HEK293 (cell line): ENCODE results near the gene KIZ.

Experiments used
- CTCF ChIA-PET: fragments of 350-600 bp; formaldehyde crosslinking; extraction: SDS; loops from one replicate; lab custom pipeline; 2021; ENCODE audit warnings: antibody characterized with exemption; lab: Yijun Ruan, JAX
- POLR2A ChIA-PET: fragments of 300-600 bp; formaldehyde crosslinking; extraction: SDS; loops from one replicate; lab custom pipeline; 2020; ENCODE audit warnings: antibody characterized with exemption, inconsistent platforms; lab: Yijun Ruan, JAX
- H3K27ac ChIP-seq: fragments of 200-500 bp; sonication (Bioruptor generic); 2 replicates; pipeline ENCODE4 v1.5.1; 2014; ENCODE audit warnings: low read depth, low read length, control low read depth, inconsistent platforms; ENCODE audit errors: extremely low read depth
- H3K36me3 ChIP-seq, 2 experiments: fragments of 200-500 bp in 1 of 2; sonication (Bioruptor generic) in 1 of 2; 1 replicate in 1 of 2; 2 replicates in 1 of 2; pipeline ENCODE4 v1.5.1; 2014 to 2017; ENCODE audit warnings: inconsistent platforms in 2 of 2, low read length in 2 of 2; ENCODE audit not compliant: control insufficient read depth in 2 of 2, insufficient read depth in 1 of 2
- H3K4me1 ChIP-seq: fragments of 200-500 bp; sonication (Bioruptor generic); 2 replicates; pipeline ENCODE4 v1.5.1; 2014; ENCODE audit warnings: mild to moderate bottlenecking, low read length, inconsistent platforms; ENCODE audit not compliant: control insufficient read depth, insufficient read depth
- H3K4me3 ChIP-seq: 2 replicates; pipeline ENCODE4 v1.5.1; 2011; ENCODE audit warnings: low read depth, mild to moderate bottlenecking, control low read depth, low read length, moderate library complexity
- H3K9me3 ChIP-seq: fragments of 200-500 bp; sonication (Bioruptor generic); 2 replicates; pipeline ENCODE4 v1.5.1; 2014; ENCODE audit warnings: low read depth, low read length, inconsistent platforms; ENCODE audit not compliant: control insufficient read depth, insufficient read depth
- BCL11A ChIP-seq: fragments of 450-650 bp; formaldehyde crosslinking; IDR thresholded peaks from 2 replicates; pipeline ENCODE4 v1.5.1; 2016; ENCODE audit warnings: low read depth, missing biosample characterization, missing genetic modification characterization
- FEZF1 ChIP-seq: fragments of 450-650 bp; formaldehyde crosslinking; IDR thresholded peaks from 2 replicates; pipeline ENCODE4 v1.5.1; 2016; ENCODE audit warnings: missing biosample characterization, missing genetic modification characterization
- HOXD13 ChIP-seq: sonication (generic); formaldehyde crosslinking; IDR thresholded peaks from 2 replicates; pipeline ENCODE4 v1.8.0; 2022; ENCODE audit warnings: missing genetic modification reagents, borderline replicate concordance
- SP7 ChIP-seq: fragments of 450-650 bp; formaldehyde crosslinking; IDR thresholded peaks from 2 replicates; pipeline ENCODE4 v1.5.1; 2016; ENCODE audit warnings: missing biosample characterization, missing genetic modification characterization
- ZBTB7A ChIP-seq: fragments of 450-650 bp; formaldehyde crosslinking; IDR thresholded peaks from 2 replicates; pipeline ENCODE4 v1.5.1; 2016; ENCODE audit warnings: low read depth, missing biosample characterization, missing genetic modification characterization
- ZFP41 ChIP-seq: fragments of 450-650 bp; formaldehyde crosslinking; IDR thresholded peaks from 2 replicates; pipeline ENCODE4 v1.5.1; 2016; ENCODE audit warnings: missing biosample characterization, missing genetic modification characterization, borderline replicate concordance
- ZNF112 ChIP-seq: fragments of 450-650 bp; formaldehyde crosslinking; IDR thresholded peaks from 2 replicates; pipeline ENCODE4 v1.5.0; 2017; ENCODE audit warnings: missing biosample characterization, missing genetic modification characterization
- ZNF114 ChIP-seq: fragments of 450-650 bp; formaldehyde crosslinking; IDR thresholded peaks from 2 replicates; pipeline ENCODE4 v1.5.0; 2017; ENCODE audit warnings: missing biosample characterization, missing genetic modification characterization
- ZNF138 ChIP-seq: fragments of 450-650 bp; formaldehyde crosslinking; IDR thresholded peaks from 2 replicates; pipeline ENCODE4 v1.5.1; 2016; ENCODE audit warnings: missing biosample characterization, missing genetic modification characterization, borderline replicate concordance
- ZNF157 ChIP-seq: fragments of 450-650 bp; formaldehyde crosslinking; IDR thresholded peaks from 2 replicates; pipeline ENCODE4 v1.5.1; 2016; ENCODE audit warnings: missing biosample characterization, missing genetic modification characterization
- ZNF202 ChIP-seq: fragments of 450-650 bp; formaldehyde crosslinking; IDR thresholded peaks from 2 replicates; pipeline ENCODE4 v1.5.1; 2016; ENCODE audit warnings: missing biosample characterization, missing genetic modification characterization, borderline replicate concordance
- ZNF24 ChIP-seq: fragments of 450-650 bp; formaldehyde crosslinking; IDR thresholded peaks from 2 replicates; pipeline ENCODE4 v1.5.1; 2016; ENCODE audit warnings: missing biosample characterization, missing genetic modification characterization
- ZNF248 ChIP-seq: fragments of 450-650 bp; formaldehyde crosslinking; IDR thresholded peaks from 2 replicates; pipeline ENCODE4 v1.5.1; 2017; ENCODE audit warnings: missing biosample characterization, missing genetic modification characterization
- ZNF274 ChIP-seq, 2 experiments: fragments of 200-500 bp in 1 of 2; fragments of 450-650 bp in 1 of 2; sonication (Bioruptor generic) in 1 of 2; formaldehyde crosslinking in 1 of 2; IDR thresholded peaks; 2 replicates each; pipeline versions ENCODE4 v1.5.1 to v1.6.1; 2014 to 2016; ENCODE audit warnings: borderline replicate concordance in 1 of 2, inconsistent platforms in 1 of 2, low read length in 1 of 2, missing biosample characterization in 1 of 2, missing genetic modification characterization in 1 of 2
- ZNF292 ChIP-seq: fragments of 450-650 bp; formaldehyde crosslinking; IDR thresholded peaks from 2 replicates; pipeline ENCODE4 v1.5.1; 2016; ENCODE audit warnings: low read depth, missing biosample characterization, missing genetic modification characterization, borderline replicate concordance
- ZNF354C ChIP-seq: fragments of 450-650 bp; formaldehyde crosslinking; IDR thresholded peaks from 2 replicates; pipeline ENCODE4 v1.5.1; 2016; ENCODE audit warnings: missing biosample characterization, missing genetic modification characterization, low read depth, borderline replicate concordance
- ZNF433 ChIP-seq: fragments of 450-650 bp; formaldehyde crosslinking; IDR thresholded peaks from 2 replicates; pipeline ENCODE4 v1.5.1; 2016; ENCODE audit warnings: missing biosample characterization, missing genetic modification characterization, low read depth
- ZNF473 ChIP-seq: fragments of 450-650 bp; formaldehyde crosslinking; IDR thresholded peaks from 2 replicates; pipeline ENCODE4 v1.5.1; 2017; ENCODE audit warnings: missing biosample characterization, missing genetic modification characterization
- ZNF510 ChIP-seq: fragments of 450-650 bp; formaldehyde crosslinking; IDR thresholded peaks from 2 replicates; pipeline ENCODE4 v1.5.1; 2018; ENCODE audit warnings: mild to moderate bottlenecking, missing genetic modification characterization, missing biosample characterization; ENCODE audit not compliant: insufficient replicate concordance
- ZNF529 ChIP-seq: fragments of 450-650 bp; formaldehyde crosslinking; IDR thresholded peaks from 2 replicates; pipeline ENCODE4 v1.5.1; 2017; ENCODE audit warnings: missing genetic modification characterization, missing biosample characterization; ENCODE audit not compliant: insufficient replicate concordance
- ZNF558 ChIP-seq: fragments of 450-650 bp; formaldehyde crosslinking; IDR thresholded peaks from 2 replicates; pipeline ENCODE4 v1.5.1; 2016; ENCODE audit warnings: missing biosample characterization, missing genetic modification characterization
- ZNF585B ChIP-seq: fragments of 450-650 bp; formaldehyde crosslinking; IDR thresholded peaks from 2 replicates; pipeline ENCODE4 v1.5.1; 2016; ENCODE audit warnings: missing biosample characterization, missing genetic modification characterization
- ZNF626 ChIP-seq: fragments of 450-650 bp; sonication (Bioruptor Pico); formaldehyde crosslinking; IDR thresholded peaks from 2 replicates; pipeline ENCODE4 v1.5.1; 2018; ENCODE audit warnings: missing biosample characterization, missing genetic modification characterization, inconsistent platforms
- ZNF629 ChIP-seq: fragments of 450-650 bp; formaldehyde crosslinking; IDR thresholded peaks from 2 replicates; pipeline ENCODE4 v1.5.1; 2017; ENCODE audit warnings: missing biosample characterization, missing genetic modification characterization
- ZNF670 ChIP-seq: fragments of 450-650 bp; formaldehyde crosslinking; IDR thresholded peaks from 2 replicates; pipeline ENCODE4 v1.5.1; 2016; ENCODE audit warnings: missing biosample characterization, missing genetic modification characterization, low read depth
- ZNF837 ChIP-seq: fragments of 450-650 bp; formaldehyde crosslinking; IDR thresholded peaks from 2 replicates; pipeline ENCODE4 v1.5.1; 2016; ENCODE audit warnings: missing biosample characterization, missing genetic modification characterization
- ZSCAN16 ChIP-seq: fragments of 450-650 bp; formaldehyde crosslinking; IDR thresholded peaks from 2 replicates; pipeline ENCODE4 v1.5.1; 2016; ENCODE audit warnings: missing biosample characterization, missing genetic modification characterization
- TF ChIP-seq, protein P1 (sequence below): fragments of 450-650 bp; formaldehyde crosslinking; IDR thresholded peaks from 2 replicates; pipeline ENCODE4 v1.5.1; 2016; ENCODE audit warnings: missing biosample characterization, missing genetic modification characterization
- TF ChIP-seq, protein P2 (sequence below): fragments of 450-650 bp; formaldehyde crosslinking; IDR thresholded peaks from 2 replicates; pipeline ENCODE4 v1.5.1; 2016; ENCODE audit warnings: missing biosample characterization, missing genetic modification characterization, borderline replicate concordance
- TF ChIP-seq, protein P3 (sequence below): fragments of 450-650 bp; formaldehyde crosslinking; IDR thresholded peaks from 2 replicates; pipeline ENCODE4 v1.5.1; 2016; ENCODE audit warnings: missing biosample characterization, missing genetic modification characterization

Gene KIZ

DNA sequence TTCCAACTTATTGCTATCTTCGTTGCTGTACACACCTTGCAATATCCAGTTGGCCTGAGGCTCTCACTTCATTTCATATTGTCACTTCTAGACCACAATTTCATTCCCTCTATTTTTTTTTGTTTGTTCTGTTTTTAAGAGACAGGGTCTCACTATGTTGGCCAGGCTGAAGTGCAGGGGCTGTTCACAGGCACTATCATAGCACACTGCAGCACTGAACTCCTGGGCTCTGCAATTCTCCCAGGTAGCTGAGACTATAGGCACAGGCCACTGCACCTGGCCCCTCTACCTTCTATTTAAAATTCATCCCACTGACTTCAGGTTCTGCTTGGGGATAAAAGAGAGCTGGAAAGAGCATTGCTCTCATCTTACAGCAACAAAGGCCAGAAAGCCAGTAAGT is 15.1 kb upstream of the KIZ start:
- no peak for TF ChIP-seq ZNF24
- no peak for TF ChIP-seq ZNF354C (tag by site-specific recombination)
- no peak for TF ChIP-seq FEZF1 (tag by site-specific recombination)
- no peak for TF ChIP-seq HOXD13 (CRISPR knock-in tag)
- no peak for TF ChIP-seq SP7 (tag by site-specific recombination)
- TF ChIP-seq ZNF138: no peak
- TF ChIP-seq ZNF529 (tag by site-specific recombination): no peak
- TF ChIP-seq ZNF585B (tag by site-specific recombination): no peak
- no peak for TF ChIP-seq ZSCAN16 (tag by site-specific recombination)
- TF ChIP-seq, protein P1, sequence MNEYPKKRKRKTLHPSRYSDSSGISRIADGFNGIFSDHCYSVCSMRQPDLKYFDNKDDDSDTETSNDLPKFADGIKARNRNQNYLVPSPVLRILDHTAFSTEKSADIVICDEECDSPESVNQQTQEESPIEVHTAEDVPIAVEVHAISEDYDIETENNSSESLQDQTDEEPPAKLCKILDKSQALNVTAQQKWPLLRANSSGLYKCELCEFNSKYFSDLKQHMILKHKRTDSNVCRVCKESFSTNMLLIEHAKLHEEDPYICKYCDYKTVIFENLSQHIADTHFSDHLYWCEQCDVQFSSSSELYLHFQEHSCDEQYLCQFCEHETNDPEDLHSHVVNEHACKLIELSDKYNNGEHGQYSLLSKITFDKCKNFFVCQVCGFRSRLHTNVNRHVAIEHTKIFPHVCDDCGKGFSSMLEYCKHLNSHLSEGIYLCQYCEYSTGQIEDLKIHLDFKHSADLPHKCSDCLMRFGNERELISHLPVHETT (tag by site-specific recombination): no peak
- no peak for TF ChIP-seq ZNF510 (tag by site-specific recombination)
- TF ChIP-seq ZNF202 (tag by site-specific recombination): no peak
- TF ChIP-seq ZBTB7A (tag by site-specific recombination): no peak
- no peak for TF ChIP-seq ZNF558 (tag by site-specific recombination)
- TF ChIP-seq, all 188 proteins: peak for 0
- no peaks in the 10 kb centered on the region for H3K36me3 ChIP-seq
- POLR2A ChIA-PET: no interaction called here
- CTCF ChIA-PET: no interaction called here
- H3K9me3 ChIP-seq: no peaks in the 10 kb centered on the region
- H3K27ac ChIP-seq: no peak overlapping the region
- H3K4me3 ChIP-seq: no peak overlapping the region
- no peaks in the 10 kb centered on the region for H3K4me1 ChIP-seq

DNA sequence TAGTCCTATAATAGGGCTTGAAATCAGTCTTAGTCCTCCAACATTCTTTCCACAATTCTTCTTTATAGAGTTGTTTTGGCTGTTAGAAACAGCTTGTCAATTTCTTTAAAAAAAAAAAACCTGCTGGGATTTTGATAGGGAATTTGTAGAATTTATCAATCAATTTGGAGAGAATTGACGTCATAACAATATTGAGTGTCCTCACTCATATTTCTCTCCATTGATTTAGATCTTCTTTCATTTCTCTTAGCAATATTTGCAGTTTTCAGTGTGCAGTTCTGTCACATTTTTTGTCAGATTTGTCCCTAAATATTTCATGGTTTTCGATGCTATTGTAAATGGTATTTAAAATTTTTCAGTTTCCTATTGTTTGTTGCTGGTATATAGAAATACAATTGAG is 14.5 kb upstream of the KIZ start:
- no peaks in the 10 kb centered on the region for H3K36me3 ChIP-seq
- no peaks in the 10 kb centered on the region for H3K9me3 ChIP-seq
- H3K27ac ChIP-seq: no peak overlapping the region
- no peak overlapping the region for H3K4me3 ChIP-seq
- no peaks in the 10 kb centered on the region for H3K4me1 ChIP-seq
- ChIA-PET CTCF (interaction anchor here (0.8 kb wide), 1 partner anchor 9 kb away, joined by 3 read pairs; no protein-coding TSS in a partner anchor), POLR2A (no interaction called here)
- TF ChIP-seq ZNF292 (no peak), ZNF274 (IDR thresholded peaks at IDR 0.05; ENCODE audit: low read length) (no peak), ZNF274 (tag by site-specific recombination; IDR thresholded peaks at IDR 0.05; ENCODE audit: borderline replicate concordance) (no peak), ZNF626 (no peak), ZNF157 (no peak), ZNF837 (no peak), ZNF248 (tag by site-specific recombination) (no peak), ZNF529 (tag by site-specific recombination) (no peak), ZNF670 (tag by site-specific recombination) (no peak), ZNF114 (tag by site-specific recombination) (no peak), ZNF473 (no peak), BCL11A (no peak), ZSCAN16 (tag by site-specific recombination) (no peak), ZNF510 (tag by site-specific recombination) (no peak), ZNF433 (no peak), ZFP41 (tag by site-specific recombination) (no peak), ZNF112 (tag by site-specific recombination) (no peak), ZNF629 (tag by site-specific recombination) (no peak)
- TF ChIP-seq, protein P2, sequence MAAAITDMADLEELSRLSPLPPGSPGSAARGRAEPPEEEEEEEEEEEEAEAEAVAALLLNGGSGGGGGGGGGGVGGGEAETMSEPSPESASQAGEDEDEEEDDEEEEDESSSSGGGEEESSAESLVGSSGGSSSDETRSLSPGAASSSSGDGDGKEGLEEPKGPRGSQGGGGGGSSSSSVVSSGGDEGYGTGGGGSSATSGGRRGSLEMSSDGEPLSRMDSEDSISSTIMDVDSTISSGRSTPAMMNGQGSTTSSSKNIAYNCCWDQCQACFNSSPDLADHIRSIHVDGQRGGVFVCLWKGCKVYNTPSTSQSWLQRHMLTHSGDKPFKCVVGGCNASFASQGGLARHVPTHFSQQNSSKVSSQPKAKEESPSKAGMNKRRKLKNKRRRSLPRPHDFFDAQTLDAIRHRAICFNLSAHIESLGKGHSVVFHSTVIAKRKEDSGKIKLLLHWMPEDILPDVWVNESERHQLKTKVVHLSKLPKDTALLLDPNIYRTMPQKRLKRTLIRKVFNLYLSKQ (tag by site-specific recombination): no peak
- TF ChIP-seq, protein P3, sequence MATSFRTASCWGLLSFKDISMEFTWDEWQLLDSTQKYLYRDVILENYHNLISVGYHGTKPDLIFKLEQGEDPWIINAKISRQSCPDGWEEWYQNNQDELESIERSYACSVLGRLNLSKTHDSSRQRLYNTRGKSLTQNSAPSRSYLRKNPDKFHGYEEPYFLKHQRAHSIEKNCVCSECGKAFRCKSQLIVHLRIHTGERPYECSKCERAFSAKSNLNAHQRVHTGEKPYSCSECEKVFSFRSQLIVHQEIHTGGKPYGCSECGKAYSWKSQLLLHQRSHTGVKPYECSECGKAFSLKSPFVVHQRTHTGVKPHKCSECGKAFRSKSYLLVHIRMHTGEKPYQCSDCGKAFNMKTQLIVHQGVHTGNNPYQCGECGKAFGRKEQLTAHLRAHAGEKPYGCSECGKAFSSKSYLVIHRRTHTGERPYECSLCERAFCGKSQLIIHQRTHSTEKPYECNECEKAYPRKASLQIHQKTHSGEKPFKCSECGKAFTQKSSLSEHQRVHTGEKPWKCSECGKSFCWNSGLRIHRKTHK (tag by site-specific recombination): no peak
- TF ChIP-seq, all 188 proteins: peak for 0
